ENCODE data around the gene DDAH2. TPM values are rescaled to one million over a fixed set of nuclear protein-coding genes. Genes with fewer than 3 reads are reported as not detected.

DDAH2 gene
- total RNA-seq, 1 experiment from 2014 or later: 43.4 TPM

DNA sequence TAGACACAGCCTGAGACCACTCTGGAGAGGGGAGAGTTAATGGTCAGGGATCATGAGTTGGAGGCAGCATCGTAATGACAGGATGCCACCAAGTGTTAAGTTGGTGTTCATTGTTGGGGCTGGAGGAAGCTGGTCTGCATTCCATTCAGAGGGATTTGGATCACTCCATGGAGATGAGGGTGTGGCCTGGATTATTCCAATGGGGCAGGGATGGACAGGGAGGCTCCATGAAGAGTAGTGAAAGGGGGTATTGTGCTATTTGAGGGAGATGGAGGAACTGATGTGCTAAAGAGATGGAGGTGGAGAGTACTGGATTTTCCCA, 34.5 kb upstream of the DDAH2 start:
- Histone ChIP-seq H2AFZ (ENCODE audit: low read depth, low read length, poor library complexity, severe bottlenecking) (no peak overlapping the region), H3K9me3 (ENCODE audit: control insufficient read depth in 1 of 2, insufficient read depth in 1 of 2, low read depth in 1 of 2, low read length in 2 of 2) (no peaks in the 10 kb centered on the region), H3K79me2 (ENCODE audit: insufficient read depth, low read length) (no peaks in the 10 kb centered on the region), H3K36me3 (ENCODE audit: control insufficient read depth in 1 of 2, insufficient read depth in 2 of 2, low read length in 2 of 2) (peaks cover 3 to 27% of the 10 kb centered on the region in 2 experiments; a peak in 2 of 4 replicates), H3K27ac (ENCODE audit: low read depth, low read length) (peak overlapping the region; percentile 1; the same call in 1 of the 2 replicates), H3K9me2 (ENCODE audit: insufficient read depth) (no peaks in the 10 kb centered on the region), H3K27me3 (ENCODE audit: insufficient read depth, low read length) (no peaks in the 10 kb centered on the region), H3K4me3 (replicated peaks in 1 of 2; ENCODE audit: low read depth in 1 of 2, low read length in 2 of 2) (no peak overlapping the region), H3K9ac (ENCODE audit: low read length) (no peak overlapping the region), H4K20me1 (ENCODE audit: insufficient read depth) (no peaks in the 10 kb centered on the region), H3K4me2 (ENCODE audit: low read length) (peak overlapping the region; percentile 39), H3K4me1 (ENCODE audit: control insufficient read depth in 1 of 2, insufficient read depth in 2 of 2, low read length in 2 of 2) (peaks cover 7 to 18% of the 10 kb centered on the region in 2 experiments; a peak in 3 of 4 replicates)
- TF ChIP-seq TCF7L2 (IDR thresholded peaks at IDR 0.05; ENCODE audit: borderline replicate concordance, extremely low read depth, insufficient read depth, insufficient read length) (no peak), RAD21 (IDR thresholded peaks at IDR 0.05; ENCODE audit: low read depth) (peak; percentile 25; the same call in 1 of the 2 replicates)
- CTCF ChIA-PET: no interaction called here
- no TSS peak for BruUV-seq (replicated peaks)
- intact Hi-C loops (cut with micrococcal nuclease): no loop called here
- RAD21 ChIA-PET (ENCODE audit: low non-redundant PET in 1 of 2, low total read pairs in 2 of 2, uncharacterized antibody in 2 of 2, unreplicated experiment in 2 of 2): no interaction called here
- no peak for DNase-seq (ENCODE audit: low read depth, low spot score)
- POLR2A ChIA-PET: no interaction called here
- ATAC-seq: peak; percentile 72

DNA sequence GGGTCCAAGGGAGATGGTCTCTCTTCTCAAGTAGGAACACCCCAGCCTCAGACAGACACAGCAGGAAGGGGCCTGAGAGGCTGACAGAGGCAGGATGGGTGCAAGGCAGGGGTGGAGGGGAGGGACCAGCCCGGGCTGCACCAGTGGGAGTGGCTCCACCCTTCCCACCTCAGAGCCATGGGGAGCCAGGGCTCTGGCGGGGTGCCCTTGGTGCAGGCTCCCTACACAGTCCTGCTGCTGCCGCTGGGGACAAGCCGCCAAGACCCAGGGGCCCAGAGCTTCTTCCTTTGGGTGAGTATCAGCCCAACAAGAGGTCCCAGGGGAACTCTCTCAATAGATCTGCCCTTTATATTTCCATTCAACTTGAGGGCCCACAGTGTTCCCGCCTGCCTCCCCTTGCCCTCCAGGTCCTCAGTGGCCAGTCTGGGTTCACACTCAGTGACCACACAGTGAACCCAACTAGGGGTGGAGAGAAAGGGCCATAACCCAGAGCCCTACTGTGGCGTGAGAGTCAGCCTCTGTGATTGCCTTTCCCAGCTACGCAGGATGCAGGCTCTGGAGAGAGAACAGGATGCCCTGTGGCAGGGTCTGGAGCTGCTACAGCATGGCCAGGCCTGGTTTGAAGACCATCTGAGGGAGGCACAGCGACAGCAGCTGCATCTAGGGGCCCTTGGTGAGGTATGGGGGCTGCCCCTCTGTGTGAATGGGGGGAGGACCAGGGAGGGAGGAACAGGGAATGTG, 33.9 kb upstream of the DDAH2 start:
- intact Hi-C loops (cut with micrococcal nuclease): no loop called here
- H3K9ac ChIP-seq (ENCODE audit: low read length): no peak overlapping the region
- H3K9me3 ChIP-seq (ENCODE audit: control insufficient read depth in 1 of 2, insufficient read depth in 1 of 2, low read depth in 1 of 2, low read length in 2 of 2): no peaks in the 10 kb centered on the region
- no peak for DNase-seq (ENCODE audit: low read depth, low spot score)
- peak overlapping the region; percentile 39 for H3K4me2 ChIP-seq (ENCODE audit: low read length)
- H2AFZ ChIP-seq (ENCODE audit: low read depth, low read length, poor library complexity, severe bottlenecking): no peak overlapping the region
- TF ChIP-seq RAD21 (IDR thresholded peaks at IDR 0.05; ENCODE audit: low read depth) (no peak), YY1 (IDR thresholded peaks at IDR 0.05; ENCODE audit: extremely low read depth, insufficient replicate concordance, low read depth, low read length) (no peak), FOSL1 (IDR thresholded peaks at IDR 0.05; ENCODE audit: low read depth) (no peak), SIN3A (IDR thresholded peaks at IDR 0.05; ENCODE audit: low read depth) (no peak), JUND (IDR thresholded peaks at IDR 0.05) (no peak), ZFX (IDR thresholded peaks at IDR 0.05) (no peak), POLR2A (IDR thresholded peaks at IDR 0.05; ENCODE audit: borderline replicate concordance, extremely low read depth, insufficient read depth, insufficient read length) (no peak), EZH2phosphoT487 (IDR thresholded peaks at IDR 0.05; ENCODE audit: borderline replicate concordance) (no peak)
- TF ChIP-seq, protein P1, sequence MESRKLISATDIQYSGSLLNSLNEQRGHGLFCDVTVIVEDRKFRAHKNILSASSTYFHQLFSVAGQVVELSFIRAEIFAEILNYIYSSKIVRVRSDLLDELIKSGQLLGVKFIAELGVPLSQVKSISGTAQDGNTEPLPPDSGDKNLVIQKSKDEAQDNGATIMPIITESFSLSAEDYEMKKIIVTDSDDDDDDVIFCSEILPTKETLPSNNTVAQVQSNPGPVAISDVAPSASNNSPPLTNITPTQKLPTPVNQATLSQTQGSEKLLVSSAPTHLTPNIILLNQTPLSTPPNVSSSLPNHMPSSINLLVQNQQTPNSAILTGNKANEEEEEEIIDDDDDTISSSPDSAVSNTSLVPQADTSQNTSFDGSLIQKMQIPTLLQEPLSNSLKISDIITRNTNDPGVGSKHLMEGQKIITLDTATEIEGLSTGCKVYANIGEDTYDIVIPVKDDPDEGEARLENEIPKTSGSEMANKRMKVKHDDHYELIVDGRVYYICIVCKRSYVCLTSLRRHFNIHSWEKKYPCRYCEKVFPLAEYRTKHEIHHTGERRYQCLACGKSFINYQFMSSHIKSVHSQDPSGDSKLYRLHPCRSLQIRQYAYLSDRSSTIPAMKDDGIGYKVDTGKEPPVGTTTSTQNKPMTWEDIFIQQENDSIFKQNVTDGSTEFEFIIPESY (IDR thresholded peaks at IDR 0.05; ENCODE audit: extremely low read depth, insufficient replicate concordance, low read length): no peak
- TF ChIP-seq, protein P2, sequence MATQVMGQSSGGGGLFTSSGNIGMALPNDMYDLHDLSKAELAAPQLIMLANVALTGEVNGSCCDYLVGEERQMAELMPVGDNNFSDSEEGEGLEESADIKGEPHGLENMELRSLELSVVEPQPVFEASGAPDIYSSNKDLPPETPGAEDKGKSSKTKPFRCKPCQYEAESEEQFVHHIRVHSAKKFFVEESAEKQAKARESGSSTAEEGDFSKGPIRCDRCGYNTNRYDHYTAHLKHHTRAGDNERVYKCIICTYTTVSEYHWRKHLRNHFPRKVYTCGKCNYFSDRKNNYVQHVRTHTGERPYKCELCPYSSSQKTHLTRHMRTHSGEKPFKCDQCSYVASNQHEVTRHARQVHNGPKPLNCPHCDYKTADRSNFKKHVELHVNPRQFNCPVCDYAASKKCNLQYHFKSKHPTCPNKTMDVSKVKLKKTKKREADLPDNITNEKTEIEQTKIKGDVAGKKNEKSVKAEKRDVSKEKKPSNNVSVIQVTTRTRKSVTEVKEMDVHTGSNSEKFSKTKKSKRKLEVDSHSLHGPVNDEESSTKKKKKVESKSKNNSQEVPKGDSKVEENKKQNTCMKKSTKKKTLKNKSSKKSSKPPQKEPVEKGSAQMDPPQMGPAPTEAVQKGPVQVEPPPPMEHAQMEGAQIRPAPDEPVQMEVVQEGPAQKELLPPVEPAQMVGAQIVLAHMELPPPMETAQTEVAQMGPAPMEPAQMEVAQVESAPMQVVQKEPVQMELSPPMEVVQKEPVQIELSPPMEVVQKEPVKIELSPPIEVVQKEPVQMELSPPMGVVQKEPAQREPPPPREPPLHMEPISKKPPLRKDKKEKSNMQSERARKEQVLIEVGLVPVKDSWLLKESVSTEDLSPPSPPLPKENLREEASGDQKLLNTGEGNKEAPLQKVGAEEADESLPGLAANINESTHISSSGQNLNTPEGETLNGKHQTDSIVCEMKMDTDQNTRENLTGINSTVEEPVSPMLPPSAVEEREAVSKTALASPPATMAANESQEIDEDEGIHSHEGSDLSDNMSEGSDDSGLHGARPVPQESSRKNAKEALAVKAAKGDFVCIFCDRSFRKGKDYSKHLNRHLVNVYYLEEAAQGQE (IDR thresholded peaks at IDR 0.05; ENCODE audit: low read depth): no peak
- TF ChIP-seq, protein P3, sequence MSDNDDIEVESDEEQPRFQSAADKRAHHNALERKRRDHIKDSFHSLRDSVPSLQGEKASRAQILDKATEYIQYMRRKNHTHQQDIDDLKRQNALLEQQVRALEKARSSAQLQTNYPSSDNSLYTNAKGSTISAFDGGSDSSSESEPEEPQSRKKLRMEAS (IDR thresholded peaks at IDR 0.05): no peak
- no peaks in the 10 kb centered on the region for H3K9me2 ChIP-seq (ENCODE audit: insufficient read depth)
- H3K27ac ChIP-seq (ENCODE audit: low read depth, low read length): peak overlapping the region; percentile 1; the same call in 1 of the 2 replicates
- H4K20me1 ChIP-seq (ENCODE audit: insufficient read depth): no peaks in the 10 kb centered on the region
- POLR2A ChIA-PET: no interaction called here
- no TSS peak for BruUV-seq (replicated peaks)
- H3K36me3 ChIP-seq (ENCODE audit: control insufficient read depth in 1 of 2, insufficient read depth in 2 of 2, low read length in 2 of 2): peaks cover 3 to 31% of the 10 kb centered on the region in 2 experiments; a peak in 2 of 4 replicates
- no peak overlapping the region for H3K4me3 ChIP-seq (replicated peaks in 1 of 2; ENCODE audit: low read depth in 1 of 2, low read length in 2 of 2)
- CTCF ChIA-PET: no interaction called here
- no peaks in the 10 kb centered on the region for H3K27me3 ChIP-seq (ENCODE audit: insufficient read depth, low read length)
- no peaks in the 10 kb centered on the region for H3K79me2 ChIP-seq (ENCODE audit: insufficient read depth, low read length)
- peaks cover 7 to 18% of the 10 kb centered on the region in 2 experiments; a peak in 3 of 4 replicates for H3K4me1 ChIP-seq (ENCODE audit: control insufficient read depth in 1 of 2, insufficient read depth in 2 of 2, low read length in 2 of 2)
- RAD21 ChIA-PET (ENCODE audit: low non-redundant PET in 1 of 2, low total read pairs in 2 of 2, uncharacterized antibody in 2 of 2, unreplicated experiment in 2 of 2): no interaction called here
- ATAC-seq: peak; percentile 24
